BLaER1 treated with 17β-estradiol and CSF1 and Interleukin-3, amounts not matched to agents 10 nM and 100 nM (cell line): ENCODE results near the gene BRSK2.

ENCODE experiments used
- H3K27ac ChIP-seq, 11 experiments: shearing (Covaris generic); formaldehyde crosslinking; 2 replicates each; pipeline ENCODE4 v1.8.1; 2022
- H3K27me3 ChIP-seq, 11 experiments: shearing (Covaris generic); formaldehyde crosslinking; 2 replicates each; pipeline ENCODE4 v1.8.1; 2022
- H3K36me3 ChIP-seq, 11 experiments: shearing (Covaris generic); formaldehyde crosslinking; 2 replicates each; pipeline ENCODE4 v1.8.1; 2022
- H3K4me1 ChIP-seq, 10 experiments: shearing (Covaris generic); formaldehyde crosslinking; 2 replicates each; pipeline ENCODE4 v1.8.1; 2022
- H3K4me2 ChIP-seq, 11 experiments: shearing (Covaris generic); formaldehyde crosslinking; 2 replicates each; pipeline ENCODE4 v1.8.1; 2022
- H3K4me3 ChIP-seq, 10 experiments: shearing (Covaris generic); formaldehyde crosslinking; 2 replicates each; pipeline ENCODE4 v1.8.1; 2022
- H3K9ac ChIP-seq, 11 experiments: shearing (Covaris generic); formaldehyde crosslinking; 2 replicates each; pipeline ENCODE4 v1.8.1; 2022
- H3K9me3 ChIP-seq, 11 experiments: shearing (Covaris generic); formaldehyde crosslinking; replicated peaks in 1 of 11; 2 replicates each; pipeline ENCODE4 v1.8.1; 2022
- H4K20me1 ChIP-seq, 11 experiments: shearing (Covaris generic); formaldehyde crosslinking; 2 replicates each; pipeline ENCODE4 v1.8.1; 2022
- Cebpa-rat ChIP-seq, 11 experiments: shearing (Covaris generic); IDR thresholded peaks; 2 replicates each; pipeline ENCODE4 v1.8.1; 2022

The BRSK2 gene

GRCh38 chr11:1468473-1469066 lies 78.8 kb downstream of the BRSK2 start:
- no peaks in the 10 kb centered on the region for H3K27me3 ChIP-seq
- peak overlapping the region in 8 of 11 experiments; percentile 26 to 74 (median 69); a peak in 14 of 22 replicates for H3K4me2 ChIP-seq
- peaks cover 3 to 59% (median 23%) of the 10 kb centered on the region in 11 experiments; a peak in 17 of 22 replicates for H3K36me3 ChIP-seq
- H3K27ac ChIP-seq: 0 out of 22 replicates have a peak overlapping the region, but pooled peaks of 1 of the 11 experiments have one; percentile 12
- peaks cover 0 to 58% (median 46%) of the 10 kb centered on the region in 10 experiments; a peak in 15 of 20 replicates for H3K4me1 ChIP-seq
- H3K9ac ChIP-seq: peak overlapping the region in 3 of 11 experiments; percentile 21 to 54 (median 44); a peak in 2 of 22 replicates
- H3K9me3 ChIP-seq: peaks cover 0 to 20% (median 9%) of the 10 kb centered on the region in 11 experiments; a peak in 12 of 22 replicates
- H3K4me3 ChIP-seq: no peak overlapping the region
- TF ChIP-seq Cebpa-rat (IDR thresholded peaks at IDR 0.05): no peak
- peaks cover 8 to 77% (median 32%) of the 10 kb centered on the region in 11 experiments; a peak in 18 of 22 replicates for H4K20me1 ChIP-seq

GRCh38 chr11:1469287-1469910 lies 79.7 kb downstream of the BRSK2 start:
- no peak overlapping the region for H3K4me3 ChIP-seq
- no peaks in the 10 kb centered on the region for H3K27me3 ChIP-seq
- H3K9ac ChIP-seq: no peak overlapping the region
- H3K4me1 ChIP-seq: peaks cover 0 to 57% (median 46%) of the 10 kb centered on the region in 10 experiments; a peak in 15 of 20 replicates
- peaks cover 3 to 65% (median 31%) of the 10 kb centered on the region in 11 experiments; a peak in 17 of 22 replicates for H3K36me3 ChIP-seq
- TF ChIP-seq Cebpa-rat (IDR thresholded peaks at IDR 0.05): no peak
- no peak overlapping the region for H3K27ac ChIP-seq
- peaks cover 0 to 11% (median 2%) of the 10 kb centered on the region in 11 experiments; a peak in 10 of 22 replicates for H3K9me3 ChIP-seq
- peak overlapping the region in 6 of 11 experiments; percentile 41 to 73 (median 69); a peak in 10 of 22 replicates for H3K4me2 ChIP-seq
- peaks cover 8 to 82% (median 38%) of the 10 kb centered on the region in 11 experiments; a peak in 18 of 22 replicates for H4K20me1 ChIP-seq

GRCh38 chr11:1469911-1470680 lies 80.4 kb downstream of the BRSK2 start:
- TF ChIP-seq Cebpa-rat (IDR thresholded peaks at IDR 0.05): no peak

GRCh38 chr11:1470681-1471611 lies 81.2 kb downstream of the BRSK2 start:
- Histone ChIP-seq H3K4me3 (no peak overlapping the region), H3K4me2 (peak overlapping the region in 4 of 11 experiments; percentile 28 to 73 (median 44); a peak in 3 of 22 replicates), H4K20me1 (peaks cover 8 to 85% (median 38%) of the 10 kb centered on the region in 11 experiments; a peak in 19 of 22 replicates), H3K9ac (no peak overlapping the region), H3K9me3 (no peaks in the 10 kb centered on the region), H3K27me3 (no peaks in the 10 kb centered on the region), H3K27ac (no peak overlapping the region), H3K4me1 (peaks cover 0 to 52% (median 46%) of the 10 kb centered on the region in 10 experiments; a peak in 15 of 20 replicates), H3K36me3 (peaks cover 13 to 69% (median 45%) of the 10 kb centered on the region in 11 experiments)
- TF ChIP-seq Cebpa-rat (IDR thresholded peaks at IDR 0.05): no peak

More at GRCh38 chr11:1469911-1470680, 80.4 kb downstream of the BRSK2 start:
- Histone ChIP-seq H3K27me3 (no peaks in the 10 kb centered on the region), H4K20me1 (peaks cover 8 to 82% (median 38%) of the 10 kb centered on the region in 11 experiments; a peak in 18 of 22 replicates), H3K9ac (no peak overlapping the region), H3K4me1 (peaks cover 0 to 55% (median 46%) of the 10 kb centered on the region in 10 experiments; a peak in 15 of 20 replicates), H3K27ac (no peak overlapping the region), H3K4me2 (peak overlapping the region in 6 of 11 experiments; percentile 20 to 73 (median 58); a peak in 10 of 22 replicates), H3K4me3 (no peak overlapping the region), H3K9me3 (peaks cover 0 to 5% (median 0%) of the 10 kb centered on the region in 11 experiments; a peak in 2 of 22 replicates), H3K36me3 (peaks cover 4 to 65% (median 38%) of the 10 kb centered on the region in 11 experiments; a peak in 21 of 22 replicates)

GRCh38 chr11:1471736-1472135 lies 82.0 kb downstream of the BRSK2 start:
- H3K4me2 ChIP-seq: no peak overlapping the region
- H3K27me3 ChIP-seq: no peaks in the 10 kb centered on the region
- peaks cover 4 to 84% (median 35%) of the 10 kb centered on the region in 11 experiments; a peak in 19 of 22 replicates for H4K20me1 ChIP-seq
- no peak overlapping the region for H3K27ac ChIP-seq
- peaks cover 0 to 44% (median 39%) of the 10 kb centered on the region in 10 experiments; a peak in 15 of 20 replicates for H3K4me1 ChIP-seq
- no peak for TF ChIP-seq Cebpa-rat (IDR thresholded peaks at IDR 0.05)
- peaks cover 20 to 77% (median 51%) of the 10 kb centered on the region in 11 experiments for H3K36me3 ChIP-seq
- H3K9me3 ChIP-seq: no peaks in the 10 kb centered on the region
- H3K4me3 ChIP-seq: no peak overlapping the region
- H3K9ac ChIP-seq: no peak overlapping the region

GRCh38 chr11:1472180-1473005 lies 82.7 kb downstream of the BRSK2 start:
- Histone ChIP-seq H4K20me1 (peaks cover 4 to 84% (median 35%) of the 10 kb centered on the region in 11 experiments; a peak in 21 of 22 replicates), H3K4me2 (no peak overlapping the region), H3K4me3 (no peak overlapping the region), H3K27ac (no peak overlapping the region), H3K36me3 (peaks cover 27 to 83% (median 58%) of the 10 kb centered on the region in 11 experiments), H3K9me3 (no peaks in the 10 kb centered on the region), H3K27me3 (no peaks in the 10 kb centered on the region), H3K4me1 (peaks cover 0 to 37% (median 34%) of the 10 kb centered on the region in 10 experiments; a peak in 15 of 20 replicates), H3K9ac (no peak overlapping the region)
- TF ChIP-seq Cebpa-rat (IDR thresholded peaks at IDR 0.05): no peak

GRCh38 chr11:1473011-1473628 lies 83.4 kb downstream of the BRSK2 start:
- no peaks in the 10 kb centered on the region for H3K27me3 ChIP-seq
- no peak overlapping the region for H3K27ac ChIP-seq
- no peak overlapping the region for H3K9ac ChIP-seq
- no peaks in the 10 kb centered on the region for H3K9me3 ChIP-seq
- H4K20me1 ChIP-seq: peaks cover 4 to 83% (median 29%) of the 10 kb centered on the region in 11 experiments
- H3K4me1 ChIP-seq: peaks cover 0 to 30% (median 26%) of the 10 kb centered on the region in 10 experiments; a peak in 15 of 20 replicates
- H3K36me3 ChIP-seq: peaks cover 34 to 91% (median 65%) of the 10 kb centered on the region in 11 experiments
- TF ChIP-seq Cebpa-rat (IDR thresholded peaks at IDR 0.05): no peak
- no peak overlapping the region for H3K4me2 ChIP-seq
- no peak overlapping the region for H3K4me3 ChIP-seq
